Hematopoietic multipotent progenitor cell (in vitro differentiated cells): ENCODE measurements around the gene LACTB. TPM values are rescaled to one million over a fixed set of nuclear protein-coding genes. Genes with fewer than 3 reads are reported as not detected.

Experiments used
- DNase-seq, 3 donors: peaks; one replicate each; pipeline ENCODE4 v3.0.0-alpha.2; 2011 to 2015; ENCODE audit warnings: low read depth in 2 of 3, low spot score in 2 of 3
- total RNA-seq: library from RNA; depleted of rRNA; stranded (reverse); fragments of >200 nt; gene quantifications from one replicate; pipeline ENCODE4 v1.2.3, GENCODE V29; 2012

Gene LACTB
- total RNA-seq, 1 donor, result 7.3 TPM

DNA sequence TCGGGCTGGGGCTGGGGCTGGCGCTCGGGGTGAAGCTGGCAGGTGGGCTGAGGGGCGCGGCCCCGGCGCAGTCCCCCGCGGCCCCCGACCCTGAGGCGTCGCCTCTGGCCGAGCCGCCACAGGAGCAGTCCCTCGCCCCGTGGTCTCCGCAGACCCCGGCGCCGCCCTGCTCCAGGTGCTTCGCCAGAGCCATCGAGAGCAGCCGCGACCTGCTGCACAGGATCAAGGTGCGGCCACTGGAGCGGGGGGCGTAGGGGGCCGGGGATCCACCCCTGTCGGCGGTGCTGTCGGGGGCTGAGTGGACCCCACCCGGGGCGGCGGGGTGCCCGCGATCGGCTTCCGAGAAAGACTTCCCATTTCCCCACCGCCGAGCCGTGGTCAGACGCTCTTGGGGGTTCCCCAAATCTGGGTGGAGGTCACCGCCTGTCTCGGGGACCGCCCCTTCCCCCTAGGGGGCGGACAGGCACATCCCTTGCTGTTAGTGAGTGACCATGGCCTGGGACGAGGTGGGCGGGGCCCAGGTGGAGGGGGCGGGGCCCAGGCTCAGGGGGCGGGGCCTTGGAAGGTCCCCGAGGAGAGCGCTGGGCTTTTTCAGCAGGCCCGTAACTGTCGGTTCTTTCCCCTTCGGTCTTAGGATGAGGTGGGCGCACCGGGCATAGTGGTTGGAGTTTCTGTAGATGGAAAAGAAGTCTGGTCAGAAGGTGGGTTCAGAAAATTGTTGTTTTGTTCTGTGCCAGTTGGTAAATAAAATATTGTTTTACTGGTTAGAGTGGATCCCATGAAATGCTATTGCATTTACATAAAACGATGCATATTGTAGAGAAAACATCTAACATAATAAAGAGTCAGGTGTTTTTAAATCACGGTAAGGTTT, 578 bp downstream of the LACTB start:
- DNase-seq, result peak; percentile 37 to 85 (median 82)

DNA sequence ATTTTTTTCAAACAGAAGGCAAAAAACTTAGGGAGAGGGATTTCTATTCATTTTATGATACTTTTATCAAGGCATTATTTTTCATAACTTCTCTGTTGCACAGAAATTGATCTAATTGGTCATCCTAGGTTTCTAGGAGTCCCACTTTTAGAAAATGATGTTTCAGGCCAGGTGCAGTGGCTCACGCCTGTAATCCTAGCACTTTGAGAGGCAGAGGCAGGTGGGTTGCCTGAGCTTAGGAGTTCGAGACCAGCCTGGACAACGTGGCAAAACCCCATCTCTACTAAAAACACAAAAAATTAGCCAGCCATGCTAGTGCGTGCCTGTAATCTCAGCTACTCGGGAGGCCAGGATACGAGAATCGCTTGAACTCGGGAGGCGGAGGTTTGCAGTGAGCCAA, 2.8 kb downstream of the LACTB start:
- no peak for DNase-seq

DNA sequence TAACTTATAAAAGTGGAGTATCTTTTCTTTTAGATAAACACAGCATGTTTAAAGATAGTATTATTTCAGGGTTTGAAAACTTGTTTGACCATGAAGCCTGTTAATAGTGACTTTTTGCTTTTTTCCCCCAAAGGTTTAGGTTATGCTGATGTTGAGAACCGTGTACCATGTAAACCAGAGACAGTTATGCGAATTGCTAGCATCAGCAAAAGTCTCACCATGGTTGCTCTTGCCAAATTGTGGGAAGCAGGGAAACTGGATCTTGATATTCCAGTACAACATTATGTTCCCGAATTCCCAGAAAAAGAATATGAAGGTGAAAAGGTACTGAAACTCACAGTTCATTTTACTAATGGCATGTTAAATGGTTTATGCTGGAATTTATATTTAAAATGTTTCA, 5.1 kb downstream of the LACTB start:
- DNase-seq, result no peak

DNA sequence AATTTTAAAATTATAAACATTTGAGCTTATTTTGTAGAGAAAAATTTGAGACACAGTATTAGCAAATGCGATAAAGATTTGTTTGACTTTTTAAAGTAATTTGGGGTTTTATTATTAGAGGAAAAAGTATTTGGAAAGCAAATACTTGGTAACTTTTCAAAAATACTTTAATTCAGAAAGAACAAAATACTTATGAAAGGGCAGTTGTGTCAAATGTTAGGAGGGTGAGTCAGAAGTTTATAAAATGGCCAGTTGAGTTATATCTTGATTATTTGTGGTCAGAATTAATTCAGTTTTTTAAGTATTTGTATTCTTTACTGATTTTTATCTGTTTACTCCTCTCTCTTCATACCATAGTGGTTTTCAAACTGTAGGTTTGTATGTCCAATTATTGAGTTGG, 12.1 kb downstream of the LACTB start:
- no peak for DNase-seq

DNA sequence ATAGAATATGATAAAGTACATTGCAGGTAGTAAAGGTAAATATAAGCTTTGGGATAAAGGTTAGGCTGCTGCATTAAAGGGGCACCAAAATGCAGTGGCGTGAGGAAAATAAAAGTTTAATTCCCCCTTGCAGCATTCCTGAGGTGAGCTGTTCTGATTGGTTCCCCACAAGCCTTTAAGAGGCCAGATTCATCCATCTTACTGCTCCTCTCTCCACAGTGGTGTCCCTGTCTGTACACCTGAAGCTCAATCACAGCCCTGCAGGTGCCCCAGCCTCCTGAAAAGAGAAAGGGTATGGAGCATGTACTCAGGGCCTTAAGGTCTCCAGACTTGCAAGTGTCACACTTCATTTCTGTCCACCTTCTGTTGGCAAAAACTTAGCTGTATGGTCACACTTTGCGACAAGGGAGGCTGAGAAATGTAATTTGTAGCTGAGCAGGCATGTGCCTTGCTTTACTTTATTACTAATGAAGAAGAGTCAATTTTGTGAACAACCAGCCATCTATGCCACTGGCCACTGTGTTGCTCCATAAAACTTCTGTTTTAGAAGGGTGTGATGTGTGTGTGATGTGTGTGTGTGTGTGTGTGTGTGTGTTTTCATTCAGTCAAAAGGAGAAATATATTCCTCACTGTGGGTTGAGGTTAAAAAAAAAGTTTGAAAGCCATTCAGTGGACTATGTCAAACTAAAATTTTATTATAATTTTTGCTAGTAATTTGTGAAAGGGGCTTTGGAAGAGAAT, 12.8 kb downstream of the LACTB start:
- no peak for DNase-seq

DNA sequence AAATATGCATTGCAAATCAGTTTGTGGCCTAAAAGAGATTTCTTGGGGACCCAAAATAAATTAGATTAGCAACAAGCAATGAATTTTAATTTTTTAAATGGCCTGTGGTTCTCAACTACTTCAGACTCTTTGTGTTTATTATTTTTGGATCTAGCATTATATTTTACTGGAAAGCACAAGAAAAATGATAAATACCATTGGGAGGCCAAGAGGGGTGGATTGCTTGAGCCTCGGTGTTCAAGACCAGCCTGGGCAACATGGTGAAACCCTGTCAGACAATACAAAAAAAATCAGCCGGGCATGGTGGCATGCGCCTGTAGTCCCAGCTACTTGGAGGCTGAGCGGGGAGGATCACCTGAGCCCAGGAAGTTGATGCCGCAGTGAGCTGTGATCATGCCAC, 13.6 kb downstream of the LACTB start:
- DNase-seq, result no peak

DNA sequence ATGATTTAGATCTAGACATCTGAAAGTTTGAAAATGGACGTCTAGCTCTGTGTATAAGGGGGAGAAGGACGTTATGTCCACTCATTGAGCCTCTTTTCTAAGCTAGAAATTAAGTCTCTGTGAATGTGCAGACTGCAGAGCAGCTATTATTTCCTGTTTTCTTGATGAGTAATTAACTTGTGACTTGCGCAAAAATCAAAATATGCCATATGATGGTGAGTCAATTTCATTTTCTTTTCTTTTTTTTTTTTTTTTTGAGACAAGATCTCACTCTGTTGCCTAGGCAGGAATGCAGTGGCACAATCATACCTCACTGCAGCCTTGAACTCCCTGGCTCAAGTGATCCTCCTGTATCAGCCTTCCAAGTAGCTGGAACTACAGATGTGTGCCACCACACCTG, 14.1 kb downstream of the LACTB start:
- peak in 2 of 3 donors; percentile 53 to 59 for DNase-seq

DNA sequence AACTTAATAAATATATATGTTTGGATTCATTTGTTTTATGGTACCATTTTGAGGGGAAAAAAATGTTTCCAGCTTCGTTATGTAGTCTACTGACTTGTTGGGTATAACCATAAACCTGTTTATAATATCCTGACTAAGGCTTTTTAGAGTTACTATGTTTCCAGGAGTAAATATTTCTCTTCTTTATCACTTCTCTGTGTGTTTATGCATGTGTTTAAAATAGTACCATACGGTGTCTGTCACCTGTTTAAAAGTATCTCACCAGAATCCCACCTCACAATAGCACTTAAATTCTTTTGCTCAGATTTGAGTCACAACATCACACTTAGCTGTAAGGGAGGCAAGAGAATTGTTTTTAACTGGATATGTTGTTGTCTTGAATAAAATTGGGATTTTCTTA, 15.1 kb downstream of the LACTB start:
- no peak for DNase-seq

DNA sequence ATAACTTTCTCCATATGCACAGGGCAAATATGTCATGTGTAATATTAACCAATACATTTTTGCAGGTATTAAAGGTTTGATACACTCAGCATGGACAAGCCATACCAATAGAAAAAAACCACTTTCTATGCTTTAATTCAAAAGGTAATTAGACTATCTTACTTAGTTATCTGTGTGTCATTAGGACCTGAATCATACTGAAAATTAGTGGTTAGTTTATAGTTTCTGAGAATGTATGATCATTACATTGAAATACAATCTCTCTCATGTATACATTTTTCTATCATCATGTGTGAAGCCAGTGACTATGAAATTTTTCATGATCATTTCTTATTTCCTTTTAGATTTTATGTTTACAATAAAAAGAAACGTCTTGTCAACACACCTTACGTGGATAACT, 19.3 kb downstream of the LACTB start:
- DNase-seq, result no peak

DNA sequence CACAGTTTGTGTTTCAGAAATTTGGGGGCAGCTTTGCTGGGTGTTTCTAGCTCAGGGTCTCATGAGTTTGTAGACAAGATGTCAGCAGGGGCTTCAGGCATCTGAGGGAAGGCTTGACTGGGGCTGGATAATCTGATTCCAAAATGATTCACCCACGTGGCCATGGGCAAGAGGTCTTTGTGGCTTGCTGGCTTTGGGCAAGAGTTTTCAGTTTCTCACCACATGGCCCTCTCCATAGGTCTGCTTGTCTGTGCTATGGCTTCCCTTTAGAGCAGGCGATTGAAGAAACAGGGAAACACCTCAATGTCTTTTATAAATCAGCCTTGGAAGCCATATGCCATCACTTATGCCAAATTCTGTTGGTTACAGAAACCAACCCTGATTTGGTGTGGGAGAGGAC, 23.8 kb downstream of the LACTB start:
- DNase-seq, result no peak

DNA sequence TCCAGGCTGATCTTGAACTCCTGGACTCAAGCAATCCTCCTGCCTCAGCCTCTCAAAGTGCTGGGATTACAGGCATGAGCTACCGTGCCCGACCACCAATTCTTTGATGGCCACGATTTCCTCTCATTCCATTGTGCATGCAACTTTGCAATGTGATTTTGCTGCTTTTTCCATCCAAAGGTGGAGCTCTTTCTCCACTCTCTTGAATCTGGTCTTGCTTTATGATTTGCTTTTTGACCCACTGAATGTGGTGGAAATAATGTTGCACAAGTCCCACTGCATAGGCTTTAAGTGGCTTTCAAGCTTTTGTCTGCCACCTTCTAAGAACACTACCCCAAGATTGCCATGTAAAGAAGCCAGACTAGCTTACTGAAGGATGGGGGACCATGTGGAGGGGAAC, 25.0 kb downstream of the LACTB start:
- peak in 1 of 3 donors; percentile 34 for DNase-seq

DNA sequence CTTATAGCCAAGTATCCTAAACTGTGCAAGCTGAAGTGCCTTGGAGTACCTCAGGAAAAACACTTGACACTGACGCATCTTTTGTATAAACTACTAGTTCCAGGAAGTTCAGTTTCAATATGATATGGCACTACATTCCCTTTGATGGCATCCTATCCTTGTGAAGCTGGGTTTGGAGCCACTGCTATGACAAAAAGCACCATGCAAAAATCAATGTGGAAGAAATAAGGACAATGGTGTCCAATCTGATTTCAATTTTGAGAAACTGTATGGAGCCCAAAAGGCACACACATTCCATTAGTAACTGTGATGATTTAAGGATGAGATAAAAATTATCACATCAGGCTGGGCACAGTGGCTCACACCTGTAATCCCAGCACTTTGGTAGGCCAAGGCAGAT, 30.0 kb downstream of the LACTB start:
- no peak for DNase-seq

DNA sequence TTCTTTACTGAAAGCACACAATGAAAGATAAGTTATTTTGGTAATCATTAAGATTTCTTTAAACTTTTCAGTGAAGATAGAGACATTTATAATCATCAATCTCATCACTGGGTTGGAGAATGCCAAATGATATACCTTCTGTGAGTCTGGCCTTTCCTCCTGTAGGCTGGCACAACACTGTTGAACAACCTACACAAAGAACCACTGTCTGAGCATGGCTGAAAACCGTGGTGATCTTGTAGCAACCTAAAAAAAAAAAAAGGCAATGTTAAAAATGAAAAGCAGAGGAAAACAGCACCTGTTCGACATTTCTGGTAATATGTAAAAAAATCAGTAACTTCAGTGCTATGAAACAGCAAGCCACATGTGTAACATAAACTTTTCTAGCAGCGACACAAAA, 33.8 kb downstream of the LACTB start:
- no peak for DNase-seq

DNA sequence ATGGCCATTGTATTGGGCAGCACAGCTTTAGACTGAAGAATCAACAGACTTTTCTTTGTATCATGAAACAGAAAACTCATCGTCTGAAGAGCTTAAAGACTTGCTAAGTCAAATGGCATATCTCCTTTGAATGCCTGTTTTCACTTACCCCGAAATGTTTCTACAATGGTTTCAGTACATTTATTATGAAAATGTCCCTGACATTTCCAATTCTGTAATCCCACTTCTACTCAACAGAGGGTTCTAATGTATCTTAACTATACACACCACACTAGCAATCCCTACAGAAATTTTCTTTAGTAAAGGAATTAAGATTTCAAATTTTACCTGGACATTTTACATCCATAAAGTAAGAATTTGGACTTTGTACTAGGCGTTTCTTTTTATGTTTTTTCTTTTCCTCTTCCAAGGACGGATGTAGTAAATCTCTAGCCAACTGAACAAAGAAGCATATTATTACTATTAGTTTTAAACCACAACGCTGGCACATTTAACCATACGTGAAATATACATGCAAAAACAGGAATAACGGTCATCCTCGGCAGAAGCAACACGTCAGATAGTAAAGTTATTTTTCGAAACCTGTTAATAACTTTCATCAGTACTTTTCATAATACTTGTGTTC, 34.5 kb downstream of the LACTB start:
- DNase-seq, result no peak

DNA sequence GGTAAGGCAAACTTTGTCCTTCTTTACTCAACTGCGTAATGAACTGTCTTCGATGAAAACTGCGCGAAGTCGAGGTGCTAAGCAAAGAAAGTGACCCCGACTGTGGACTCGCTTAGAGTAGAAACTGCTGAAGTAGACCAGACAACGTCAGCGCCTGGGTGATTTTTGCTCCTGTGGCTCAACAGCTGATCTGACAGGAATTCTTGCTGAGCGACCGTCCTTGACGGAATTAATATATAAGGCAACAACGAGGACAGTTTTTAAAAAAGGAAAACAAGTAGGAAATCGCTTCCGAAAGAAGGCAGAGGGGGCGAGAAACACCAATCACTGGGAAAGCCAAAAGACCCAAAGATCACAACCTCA, 35.1 kb downstream of the LACTB start:
- DNase-seq, result peak in 1 of 3 donors; percentile 19

DNA sequence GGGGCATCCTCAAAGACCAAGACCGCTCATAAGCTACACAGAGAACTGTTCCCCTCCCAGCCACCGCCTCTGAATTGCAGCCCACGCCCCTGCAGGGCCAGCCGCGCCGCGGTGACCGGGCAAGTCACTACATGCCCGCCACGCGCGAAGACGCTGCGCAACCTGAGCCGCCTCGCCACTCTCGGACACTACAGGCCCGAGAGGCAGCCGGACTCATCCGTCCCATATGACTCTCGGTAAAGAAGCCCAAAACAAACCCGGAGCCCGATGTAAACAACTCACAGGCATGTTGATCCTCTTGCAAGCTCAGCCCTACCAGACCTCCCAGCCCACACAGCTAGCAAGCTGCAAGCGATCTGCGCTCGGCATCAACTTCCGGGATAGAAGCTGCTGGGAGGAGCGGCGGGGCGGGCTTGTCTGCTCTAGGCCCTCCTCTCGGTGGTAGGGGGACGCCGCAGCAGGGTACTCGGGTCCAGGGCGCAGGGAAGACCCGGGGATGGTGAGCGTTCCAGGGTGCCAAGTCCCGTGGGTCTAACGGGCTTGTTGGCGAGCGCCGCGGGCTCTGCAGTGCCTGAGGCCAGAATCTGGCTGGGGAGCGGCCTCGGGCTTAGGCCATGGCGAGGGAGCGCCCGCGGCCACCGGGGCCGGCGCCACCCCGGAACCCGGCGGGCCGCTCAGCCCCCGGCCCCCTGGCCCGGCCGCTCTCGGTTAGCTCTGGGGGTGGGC, 35.6 kb downstream of the LACTB start, which contains the start of gene RPS27L:
Gene RPS27L, minus strand, starts transcription at position 360 of the 726 bp plus-strand sequence. Its CDS starts 72 bp downstream, at position 288.
- DNase-seq, result peak; percentile 68 to 94 (median 90)

DNA sequence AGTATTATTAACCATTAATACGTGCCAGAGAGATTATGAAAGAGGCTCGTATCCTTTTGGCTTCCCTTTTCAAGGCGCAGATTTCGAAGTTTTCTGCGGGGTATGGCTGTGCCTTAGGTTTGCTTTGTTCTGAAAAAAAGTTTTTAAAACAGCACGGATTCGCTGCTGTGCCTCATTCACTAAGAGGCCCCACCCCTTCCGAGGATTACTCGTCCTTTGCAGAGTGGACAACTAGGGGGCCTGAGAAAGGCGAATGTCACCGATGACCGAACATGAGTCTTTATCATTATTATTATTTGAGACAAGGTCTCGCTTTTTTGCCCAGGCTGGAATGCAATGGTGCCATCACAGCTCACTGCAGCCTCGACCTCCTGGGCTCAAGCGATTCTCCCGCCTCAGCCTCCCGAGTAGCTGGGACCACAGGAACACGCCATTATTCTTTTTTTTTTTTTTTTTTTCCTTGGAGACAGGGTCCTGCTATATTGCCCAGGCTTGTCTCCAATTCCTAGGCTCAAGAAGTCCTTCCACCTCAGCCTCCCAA, 36.3 kb downstream of the LACTB start:
- peak in 2 of 3 donors; percentile 65 to 72 for DNase-seq

DNA sequence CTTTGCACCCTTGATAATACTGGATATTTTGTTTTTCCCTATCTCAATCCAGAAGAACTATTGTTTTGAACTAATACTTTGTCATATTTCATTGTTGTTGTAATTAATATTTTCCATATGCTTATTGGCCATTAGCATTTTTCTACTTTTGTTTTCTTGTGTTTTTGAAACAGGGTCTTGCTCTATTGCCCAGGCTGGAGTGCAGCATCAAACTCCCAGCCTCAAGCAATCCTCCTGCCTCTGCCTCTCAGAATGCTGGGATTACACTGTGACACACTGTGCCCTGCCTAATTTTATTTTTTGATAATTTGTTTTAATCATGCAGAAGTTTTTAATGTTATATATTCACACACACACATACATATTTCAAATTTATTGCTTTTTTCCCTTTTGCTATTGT, 39.0 kb downstream of the LACTB start:
- no peak for DNase-seq

DNA sequence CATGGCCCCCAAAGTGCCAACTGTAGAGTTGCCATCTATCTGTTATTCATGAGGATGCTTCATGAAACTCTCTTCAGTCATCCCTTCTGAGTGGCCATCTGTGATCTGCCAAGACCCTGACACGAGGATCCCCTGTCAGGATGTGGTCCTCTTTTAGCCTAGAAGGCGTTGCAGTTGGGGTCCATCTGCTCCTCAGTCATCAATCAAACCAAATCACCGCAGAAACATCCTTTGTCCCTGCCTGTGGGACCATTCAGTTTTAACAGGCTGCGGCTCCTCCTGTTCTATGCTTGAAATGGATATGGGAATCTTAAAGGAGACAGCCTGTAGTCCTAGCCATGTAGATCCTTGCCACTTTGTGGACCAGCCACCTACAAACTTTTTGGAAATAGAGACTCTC, 41.6 kb downstream of the LACTB start:
- no peak for DNase-seq

DNA sequence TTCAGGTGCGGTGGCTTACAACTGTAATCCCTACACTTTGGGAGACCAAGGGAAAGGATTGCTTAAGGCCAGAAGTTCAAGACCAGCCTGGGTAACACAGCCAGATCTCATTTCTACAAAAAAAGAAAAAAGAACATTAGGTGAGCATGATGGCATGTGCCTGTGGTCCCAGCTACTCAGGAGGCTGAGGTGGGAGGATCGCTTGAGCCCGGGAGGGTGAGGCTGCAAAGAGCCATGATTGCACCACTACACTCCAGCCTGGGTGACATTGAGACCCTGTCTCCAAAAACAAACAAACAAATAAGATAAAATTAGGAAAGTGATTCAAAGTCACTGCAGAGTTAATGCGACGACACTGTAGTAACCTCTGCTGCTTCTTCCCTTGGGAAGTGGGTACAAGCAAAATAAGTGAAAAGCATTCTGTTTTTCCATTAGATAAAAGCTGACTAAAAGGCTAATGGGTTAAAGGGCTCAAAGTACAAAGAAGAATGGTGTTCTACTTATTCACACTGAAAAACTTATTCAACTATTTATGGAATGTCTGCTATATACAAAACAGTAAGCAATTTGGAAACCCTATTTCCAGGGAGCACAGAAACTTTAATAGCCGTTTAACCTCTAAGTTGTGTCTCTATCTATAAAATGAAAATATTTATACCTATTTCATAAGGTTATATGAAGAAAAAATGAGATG, 43.7 kb downstream of the LACTB start:
- no peak for DNase-seq
